ENCODE results near the gene MPLKIP.

MPLKIP gene

DNA sequence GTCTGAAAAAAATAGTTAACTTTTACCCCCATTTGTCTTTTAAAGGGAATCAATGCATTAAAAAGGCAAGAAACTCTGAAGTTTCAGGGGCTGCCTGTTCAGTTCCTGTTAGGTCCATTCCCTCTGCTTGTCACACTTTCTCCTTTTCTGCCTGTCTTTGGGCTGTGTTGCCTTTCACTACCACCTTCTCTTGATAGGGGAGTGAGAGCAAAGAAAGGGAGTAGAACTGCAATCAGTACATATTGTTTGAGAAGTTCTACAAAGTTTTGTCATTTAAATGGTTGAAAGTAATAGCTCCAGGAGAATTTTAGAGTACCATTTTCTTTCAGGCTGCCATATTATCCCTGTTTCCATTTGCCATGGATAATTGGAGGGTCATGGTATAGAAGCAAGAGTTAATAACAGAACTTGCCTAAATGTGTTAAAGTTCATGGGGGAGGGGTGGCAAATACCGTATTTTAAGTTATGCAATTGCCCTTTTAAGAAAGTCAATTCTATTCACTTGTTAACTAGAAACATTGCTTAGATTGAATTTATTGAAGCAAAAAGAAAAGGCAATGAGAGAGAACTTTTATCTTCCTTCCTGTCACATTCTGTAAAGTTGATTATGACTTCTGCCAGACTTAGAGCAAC lies 38.6 kb downstream of the MPLKIP start:
- no peak for TF ChIP-seq CTCF (IDR thresholded peaks at IDR 0.05; ENCODE audit: low read depth, low read length)
- DNase-seq (ENCODE audit: extremely low read depth, low read depth) = no peak

GRCh38 chr7:40095230-40095629 lies 39.2 kb downstream of the MPLKIP start:
- no peak for TF ChIP-seq CTCF (IDR thresholded peaks at IDR 0.05; ENCODE audit: low read depth, low read length)
- DNase-seq (ENCODE audit: extremely low read depth, low read depth) = no peak

DNA sequence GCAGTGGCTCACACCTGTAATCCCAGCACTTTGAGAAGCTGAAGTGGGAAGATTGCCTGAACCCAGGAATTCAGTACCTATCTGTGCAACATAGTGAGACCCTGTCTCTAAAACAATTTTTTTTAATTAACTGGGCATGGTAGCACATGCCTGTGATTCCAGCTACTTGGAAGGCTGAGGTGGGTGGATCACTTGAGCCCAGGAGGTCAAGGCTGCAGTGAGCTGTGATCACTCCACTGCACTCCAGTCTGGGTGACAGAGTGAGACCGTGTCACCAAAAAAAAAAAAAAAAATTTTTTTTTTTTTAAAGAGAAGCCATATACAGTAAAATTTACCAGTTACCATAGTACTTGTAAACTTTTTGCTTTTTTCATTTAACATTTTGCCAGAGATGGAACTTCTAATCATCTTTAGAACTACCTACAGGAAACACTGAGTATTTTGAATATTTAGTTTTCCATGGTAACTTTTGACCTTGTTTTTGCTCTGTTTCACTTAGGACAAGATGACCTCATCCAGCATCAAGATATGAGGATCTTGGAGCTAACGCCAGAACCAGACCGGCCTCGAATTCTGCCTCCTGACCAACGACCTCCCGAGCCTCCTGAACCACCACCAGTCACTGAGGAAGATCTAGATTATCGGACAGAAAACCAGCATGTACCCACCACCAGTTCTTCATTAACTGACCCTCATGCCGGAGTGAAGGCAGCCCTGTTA lies 40.6 kb downstream of the MPLKIP start:
- DNase-seq (ENCODE audit: extremely low read depth, low read depth) = no peak

DNA sequence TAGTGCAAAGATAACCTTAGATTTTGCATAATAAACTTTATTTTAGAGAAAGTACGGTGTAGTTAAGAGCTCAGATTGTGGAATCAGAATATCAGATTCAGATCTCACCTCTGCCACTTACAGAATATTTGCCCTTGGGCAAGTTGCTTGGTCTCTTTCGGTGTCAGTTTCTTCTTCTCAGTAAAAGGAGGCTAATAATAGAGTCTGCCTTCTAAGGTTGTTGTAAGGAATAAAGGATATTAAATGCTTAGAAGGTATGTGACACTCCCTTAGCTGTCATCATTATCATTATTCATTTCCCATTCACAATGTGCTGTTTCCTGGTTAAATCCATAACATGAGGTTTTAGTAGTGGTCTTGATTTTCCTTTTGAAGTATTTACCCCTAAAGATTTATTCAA lies 42.2 kb downstream of the MPLKIP start:
- no peak for DNase-seq (ENCODE audit: extremely low read depth, low read depth)
- no peak for TF ChIP-seq CTCF (IDR thresholded peaks at IDR 0.05; ENCODE audit: low read depth, low read length)

More for the DNA sequence above, 40.6 kb downstream of the MPLKIP start:
- no peak for TF ChIP-seq CTCF (IDR thresholded peaks at IDR 0.05; ENCODE audit: low read depth, low read length)

GRCh38 chr7:40077849-40078248 lies 56.6 kb downstream of the MPLKIP start:
- no peak for TF ChIP-seq CTCF (IDR thresholded peaks at IDR 0.05; ENCODE audit: low read depth, low read length)
- DNase-seq (ENCODE audit: extremely low read depth, low read depth) = peak; percentile 19

Measured in AG09319 (cell line).